ENCODE results near the gene TTLL5.

GRCh38 chr14:75667099-75667765, 6.2 kb downstream of the TTLL5 start:
- TF ChIP-seq CTCF (conservative IDR thresholded peaks at IDR 0.05; ENCODE audit: low read depth, low read length) = no peak
- TF ChIP-seq CEBPB (IDR thresholded peaks at IDR 0.05; ENCODE audit: low read depth, low read length) = no peak
- TF ChIP-seq NFE2L2 (IDR thresholded peaks at IDR 0.05; ENCODE audit: low read depth, low read length) = no peak
- TF ChIP-seq USF2 (IDR thresholded peaks at IDR 0.05; ENCODE audit: low read depth, low read length) = no peak
- TF ChIP-seq RFX5 (IDR thresholded peaks at IDR 0.05; ENCODE audit: low read depth, low read length) = no peak
- no peak for TF ChIP-seq SMC3 (IDR thresholded peaks at IDR 0.05; ENCODE audit: low read depth, low read length)
- TF ChIP-seq POLR2A (IDR thresholded peaks at IDR 0.05; ENCODE audit: low read depth, low read length) = no peak
- no peak for TF ChIP-seq BHLHE40 (IDR thresholded peaks at IDR 0.05; ENCODE audit: low read depth, low read length)
- no peak for TF ChIP-seq MAFK (IDR thresholded peaks at IDR 0.05; ENCODE audit: low read depth, low read length)
- TF ChIP-seq MAZ (IDR thresholded peaks at IDR 0.05; ENCODE audit: borderline replicate concordance, low read depth, low read length) = no peak
- TF ChIP-seq MXI1 (IDR thresholded peaks at IDR 0.05; ENCODE audit: borderline replicate concordance, low read depth, low read length) = no peak
- no peak for TF ChIP-seq RCOR1 (IDR thresholded peaks at IDR 0.05; ENCODE audit: insufficient replicate concordance, low read length)
- TF ChIP-seq RAD21 (IDR thresholded peaks at IDR 0.05; ENCODE audit: low read length) = no peak
